Ovary (tissue), 3 donors: Measurements from ENCODE around the gene LRRC46.

Experiments
- CTCF ChIP-seq, 3 donors: fragments of 450-650 bp in 2 of 3; fragments of 200-600 bp in 1 of 3; IDR thresholded peaks; one replicate each; pipeline versions ENCODE4 v1.5.1 to v1.8.0; 2016 to 2022; ENCODE audit warnings: antibody characterized with exemption in 3 of 3, mild to moderate bottlenecking in 1 of 3
- EP300 ChIP-seq: sonication (generic); formaldehyde crosslinking; IDR thresholded peaks from one replicate; pipeline ENCODE4 v1.6.1; 2017; ENCODE audit warnings: antibody characterized with exemption
- POLR2A ChIP-seq: fragments of 450-650 bp; IDR thresholded peaks from one replicate; pipeline ENCODE4 v1.6.1; 2017; ENCODE audit warnings: antibody characterized with exemption, mild to moderate bottlenecking, moderate library complexity
- donor health status: DM: no; HTN: no; CAD: no.

DNA sequence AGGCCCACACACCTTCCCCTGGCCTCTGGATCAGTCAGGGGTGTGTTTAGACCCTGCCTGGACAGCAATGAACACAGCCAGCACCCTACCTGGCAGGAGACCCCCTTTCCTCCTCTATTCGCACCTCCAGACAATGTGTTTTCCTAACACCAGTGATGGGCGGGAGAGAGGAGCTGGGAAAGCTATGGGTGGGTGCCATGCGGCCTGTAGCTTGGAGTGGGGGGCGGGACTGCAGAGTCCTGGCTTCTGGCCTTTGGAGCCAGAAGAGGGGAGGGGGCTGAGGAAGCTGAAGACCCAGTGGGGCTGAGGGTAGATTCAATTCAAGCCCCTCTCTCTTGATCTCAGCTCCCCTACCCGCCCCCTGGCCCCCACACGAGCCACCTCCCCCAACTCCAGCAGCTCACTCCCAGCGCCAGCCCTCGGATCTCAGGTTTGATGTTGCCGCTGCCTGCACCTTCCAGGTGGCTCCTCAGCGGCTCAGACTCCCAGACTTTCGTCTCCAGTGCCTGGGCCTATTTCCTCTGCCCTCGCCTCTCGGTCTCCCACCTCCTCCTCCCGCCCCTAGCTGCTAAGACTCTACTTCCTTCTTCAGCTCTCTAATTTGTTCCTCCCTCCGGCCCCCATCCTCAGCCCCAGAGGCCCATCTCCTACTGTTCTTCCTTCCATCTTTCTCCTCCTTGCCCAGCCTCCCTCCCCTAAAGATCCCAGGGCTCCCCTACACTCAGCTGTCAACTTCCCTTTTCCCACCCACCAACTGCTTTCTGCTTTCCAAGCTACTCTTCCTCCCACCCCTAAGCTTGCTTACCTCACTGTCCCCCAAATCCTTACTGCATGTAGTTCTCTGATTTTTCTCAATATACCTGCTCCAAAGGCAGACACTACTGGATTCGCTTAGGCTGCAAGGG lies 26.3 kb downstream of the LRRC46 start:
- no peak for TF ChIP-seq POLR2A
- TF ChIP-seq CTCF (IDR thresholded peaks at IDR 0.05) = no peak
- no peak for TF ChIP-seq EP300
